ENCODE results near the gene MYL6. TPM values are rescaled to one million over a fixed set of nuclear protein-coding genes. Genes with fewer than 3 reads are reported as not detected.

MYL6 gene
- total and polyA plus RNA-seq, 9 of the 15 experiments (the other 6 are each of a cell fraction or from before 2014, with no cell fraction given): 557 to 1,664 (median 958) TPM

DNA sequence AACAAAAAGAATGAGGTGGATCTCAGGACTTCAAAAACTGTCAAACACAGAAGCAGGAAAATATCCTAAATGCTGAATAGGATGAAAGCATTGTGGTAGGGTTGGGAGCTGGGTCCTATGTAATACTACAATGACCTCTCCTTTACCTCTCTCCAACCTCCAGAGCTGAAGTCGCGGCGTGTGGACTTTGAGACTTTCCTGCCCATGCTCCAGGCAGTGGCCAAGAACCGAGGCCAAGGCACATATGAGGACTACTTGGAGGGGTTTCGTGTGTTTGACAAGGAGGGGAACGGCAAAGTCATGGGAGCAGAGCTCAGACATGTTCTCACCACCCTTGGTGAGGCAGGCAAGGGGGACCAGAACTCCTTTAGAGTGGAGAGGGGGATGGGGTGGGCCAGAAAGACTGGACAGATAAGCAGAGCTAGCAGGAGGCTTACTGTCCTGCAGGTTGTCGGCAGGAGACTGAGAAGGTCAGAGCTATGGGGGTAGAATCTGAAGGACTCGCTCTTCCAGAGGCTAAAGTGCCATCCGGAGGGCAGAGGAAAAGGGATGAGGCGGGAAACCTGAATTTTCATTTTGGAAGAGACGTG, 2.8 kb upstream of the MYL6 start (continued):
- no peak for TF ChIP-seq HNRNPH1 (optimal IDR thresholded peaks at IDR 0.05; ENCODE audit: low read depth, low read length)
- TF ChIP-seq CREBBP (IDR thresholded peaks at IDR 0.05; ENCODE audit: low read depth, low read length): no peak
- TF ChIP-seq, protein P1, sequence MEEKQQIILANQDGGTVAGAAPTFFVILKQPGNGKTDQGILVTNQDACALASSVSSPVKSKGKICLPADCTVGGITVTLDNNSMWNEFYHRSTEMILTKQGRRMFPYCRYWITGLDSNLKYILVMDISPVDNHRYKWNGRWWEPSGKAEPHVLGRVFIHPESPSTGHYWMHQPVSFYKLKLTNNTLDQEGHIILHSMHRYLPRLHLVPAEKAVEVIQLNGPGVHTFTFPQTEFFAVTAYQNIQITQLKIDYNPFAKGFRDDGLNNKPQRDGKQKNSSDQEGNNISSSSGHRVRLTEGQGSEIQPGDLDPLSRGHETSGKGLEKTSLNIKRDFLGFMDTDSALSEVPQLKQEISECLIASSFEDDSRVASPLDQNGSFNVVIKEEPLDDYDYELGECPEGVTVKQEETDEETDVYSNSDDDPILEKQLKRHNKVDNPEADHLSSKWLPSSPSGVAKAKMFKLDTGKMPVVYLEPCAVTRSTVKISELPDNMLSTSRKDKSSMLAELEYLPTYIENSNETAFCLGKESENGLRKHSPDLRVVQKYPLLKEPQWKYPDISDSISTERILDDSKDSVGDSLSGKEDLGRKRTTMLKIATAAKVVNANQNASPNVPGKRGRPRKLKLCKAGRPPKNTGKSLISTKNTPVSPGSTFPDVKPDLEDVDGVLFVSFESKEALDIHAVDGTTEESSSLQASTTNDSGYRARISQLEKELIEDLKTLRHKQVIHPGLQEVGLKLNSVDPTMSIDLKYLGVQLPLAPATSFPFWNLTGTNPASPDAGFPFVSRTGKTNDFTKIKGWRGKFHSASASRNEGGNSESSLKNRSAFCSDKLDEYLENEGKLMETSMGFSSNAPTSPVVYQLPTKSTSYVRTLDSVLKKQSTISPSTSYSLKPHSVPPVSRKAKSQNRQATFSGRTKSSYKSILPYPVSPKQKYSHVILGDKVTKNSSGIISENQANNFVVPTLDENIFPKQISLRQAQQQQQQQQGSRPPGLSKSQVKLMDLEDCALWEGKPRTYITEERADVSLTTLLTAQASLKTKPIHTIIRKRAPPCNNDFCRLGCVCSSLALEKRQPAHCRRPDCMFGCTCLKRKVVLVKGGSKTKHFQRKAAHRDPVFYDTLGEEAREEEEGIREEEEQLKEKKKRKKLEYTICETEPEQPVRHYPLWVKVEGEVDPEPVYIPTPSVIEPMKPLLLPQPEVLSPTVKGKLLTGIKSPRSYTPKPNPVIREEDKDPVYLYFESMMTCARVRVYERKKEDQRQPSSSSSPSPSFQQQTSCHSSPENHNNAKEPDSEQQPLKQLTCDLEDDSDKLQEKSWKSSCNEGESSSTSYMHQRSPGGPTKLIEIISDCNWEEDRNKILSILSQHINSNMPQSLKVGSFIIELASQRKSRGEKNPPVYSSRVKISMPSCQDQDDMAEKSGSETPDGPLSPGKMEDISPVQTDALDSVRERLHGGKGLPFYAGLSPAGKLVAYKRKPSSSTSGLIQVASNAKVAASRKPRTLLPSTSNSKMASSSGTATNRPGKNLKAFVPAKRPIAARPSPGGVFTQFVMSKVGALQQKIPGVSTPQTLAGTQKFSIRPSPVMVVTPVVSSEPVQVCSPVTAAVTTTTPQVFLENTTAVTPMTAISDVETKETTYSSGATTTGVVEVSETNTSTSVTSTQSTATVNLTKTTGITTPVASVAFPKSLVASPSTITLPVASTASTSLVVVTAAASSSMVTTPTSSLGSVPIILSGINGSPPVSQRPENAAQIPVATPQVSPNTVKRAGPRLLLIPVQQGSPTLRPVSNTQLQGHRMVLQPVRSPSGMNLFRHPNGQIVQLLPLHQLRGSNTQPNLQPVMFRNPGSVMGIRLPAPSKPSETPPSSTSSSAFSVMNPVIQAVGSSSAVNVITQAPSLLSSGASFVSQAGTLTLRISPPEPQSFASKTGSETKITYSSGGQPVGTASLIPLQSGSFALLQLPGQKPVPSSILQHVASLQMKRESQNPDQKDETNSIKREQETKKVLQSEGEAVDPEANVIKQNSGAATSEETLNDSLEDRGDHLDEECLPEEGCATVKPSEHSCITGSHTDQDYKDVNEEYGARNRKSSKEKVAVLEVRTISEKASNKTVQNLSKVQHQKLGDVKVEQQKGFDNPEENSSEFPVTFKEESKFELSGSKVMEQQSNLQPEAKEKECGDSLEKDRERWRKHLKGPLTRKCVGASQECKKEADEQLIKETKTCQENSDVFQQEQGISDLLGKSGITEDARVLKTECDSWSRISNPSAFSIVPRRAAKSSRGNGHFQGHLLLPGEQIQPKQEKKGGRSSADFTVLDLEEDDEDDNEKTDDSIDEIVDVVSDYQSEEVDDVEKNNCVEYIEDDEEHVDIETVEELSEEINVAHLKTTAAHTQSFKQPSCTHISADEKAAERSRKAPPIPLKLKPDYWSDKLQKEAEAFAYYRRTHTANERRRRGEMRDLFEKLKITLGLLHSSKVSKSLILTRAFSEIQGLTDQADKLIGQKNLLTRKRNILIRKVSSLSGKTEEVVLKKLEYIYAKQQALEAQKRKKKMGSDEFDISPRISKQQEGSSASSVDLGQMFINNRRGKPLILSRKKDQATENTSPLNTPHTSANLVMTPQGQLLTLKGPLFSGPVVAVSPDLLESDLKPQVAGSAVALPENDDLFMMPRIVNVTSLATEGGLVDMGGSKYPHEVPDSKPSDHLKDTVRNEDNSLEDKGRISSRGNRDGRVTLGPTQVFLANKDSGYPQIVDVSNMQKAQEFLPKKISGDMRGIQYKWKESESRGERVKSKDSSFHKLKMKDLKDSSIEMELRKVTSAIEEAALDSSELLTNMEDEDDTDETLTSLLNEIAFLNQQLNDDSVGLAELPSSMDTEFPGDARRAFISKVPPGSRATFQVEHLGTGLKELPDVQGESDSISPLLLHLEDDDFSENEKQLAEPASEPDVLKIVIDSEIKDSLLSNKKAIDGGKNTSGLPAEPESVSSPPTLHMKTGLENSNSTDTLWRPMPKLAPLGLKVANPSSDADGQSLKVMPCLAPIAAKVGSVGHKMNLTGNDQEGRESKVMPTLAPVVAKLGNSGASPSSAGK (IDR thresholded peaks at IDR 0.05): no peak
- TF ChIP-seq PCBP2 (IDR thresholded peaks at IDR 0.05; ENCODE audit: low read depth, low read length, poor library complexity, severe bottlenecking): no peak
- TF ChIP-seq CBFA2T3 (IDR thresholded peaks at IDR 0.05): peak; percentile 59
- peak; percentile 54; the same call in 1 of the 2 replicates for TF ChIP-seq ARID1B (IDR thresholded peaks at IDR 0.05)
- no peak for TF ChIP-seq MECOM (CRISPR knock-in tag; IDR thresholded peaks at IDR 0.05)
- no peak for TF ChIP-seq ZNF174 (CRISPR knock-in tag; IDR thresholded peaks at IDR 0.05)
- no peak for TF ChIP-seq SUPT5H (IDR thresholded peaks at IDR 0.05)
- no peak for TF ChIP-seq ILF3 (IDR thresholded peaks at IDR 0.05; ENCODE audit: borderline replicate concordance)
- 0 out of 4 replicates have a peak, but pooled peaks of 1 of the 2 experiments have one; percentile 19 for TF ChIP-seq NRF1 (conservative IDR thresholded peaks at IDR 0.05 in 1 of 2, IDR thresholded peaks at IDR 0.05 in 1 of 2)
- TF ChIP-seq FOXJ3 (CRISPR knock-in tag; IDR thresholded peaks at IDR 0.05): no peak
- 0 out of 2 replicates have a peak, but pooled peaks have one; percentile 26 for TF ChIP-seq SMARCA4 (IDR thresholded peaks at IDR 0.05)
- peak; percentile 70; the same call in 1 of the 2 replicates for TF ChIP-seq ZBTB7A (IDR thresholded peaks at IDR 0.05; ENCODE audit: borderline replicate concordance, control insufficient read depth, low read depth, low read length)
- TF ChIP-seq, protein P2, sequence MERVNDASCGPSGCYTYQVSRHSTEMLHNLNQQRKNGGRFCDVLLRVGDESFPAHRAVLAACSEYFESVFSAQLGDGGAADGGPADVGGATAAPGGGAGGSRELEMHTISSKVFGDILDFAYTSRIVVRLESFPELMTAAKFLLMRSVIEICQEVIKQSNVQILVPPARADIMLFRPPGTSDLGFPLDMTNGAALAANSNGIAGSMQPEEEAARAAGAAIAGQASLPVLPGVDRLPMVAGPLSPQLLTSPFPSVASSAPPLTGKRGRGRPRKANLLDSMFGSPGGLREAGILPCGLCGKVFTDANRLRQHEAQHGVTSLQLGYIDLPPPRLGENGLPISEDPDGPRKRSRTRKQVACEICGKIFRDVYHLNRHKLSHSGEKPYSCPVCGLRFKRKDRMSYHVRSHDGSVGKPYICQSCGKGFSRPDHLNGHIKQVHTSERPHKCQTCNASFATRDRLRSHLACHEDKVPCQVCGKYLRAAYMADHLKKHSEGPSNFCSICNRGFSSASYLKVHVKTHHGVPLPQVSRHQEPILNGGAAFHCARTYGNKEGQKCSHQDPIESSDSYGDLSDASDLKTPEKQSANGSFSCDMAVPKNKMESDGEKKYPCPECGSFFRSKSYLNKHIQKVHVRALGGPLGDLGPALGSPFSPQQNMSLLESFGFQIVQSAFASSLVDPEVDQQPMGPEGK (CRISPR knock-in tag; IDR thresholded peaks at IDR 0.05; ENCODE audit: borderline replicate concordance): no peak

Measured in K562 (cell line).